ENCODE measurements around the gene KPNA1.

DNA sequence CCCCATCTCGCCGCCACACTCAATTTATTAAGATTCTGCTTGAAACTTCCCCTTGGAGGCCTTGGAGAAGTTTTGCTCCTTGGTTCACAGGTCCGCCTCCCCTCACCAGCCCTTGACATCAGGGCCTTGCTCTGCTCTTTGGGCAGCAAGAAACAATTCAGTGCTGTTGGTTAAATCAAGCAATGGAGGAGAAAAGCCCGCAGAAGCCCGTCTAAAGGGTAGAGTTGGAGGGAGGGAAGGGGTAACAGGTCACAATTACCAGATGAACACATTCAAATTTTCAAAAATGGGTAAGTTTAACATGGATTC lies 48.9 kb upstream of the KPNA1 start:
- TF ChIP-seq, protein P1, sequence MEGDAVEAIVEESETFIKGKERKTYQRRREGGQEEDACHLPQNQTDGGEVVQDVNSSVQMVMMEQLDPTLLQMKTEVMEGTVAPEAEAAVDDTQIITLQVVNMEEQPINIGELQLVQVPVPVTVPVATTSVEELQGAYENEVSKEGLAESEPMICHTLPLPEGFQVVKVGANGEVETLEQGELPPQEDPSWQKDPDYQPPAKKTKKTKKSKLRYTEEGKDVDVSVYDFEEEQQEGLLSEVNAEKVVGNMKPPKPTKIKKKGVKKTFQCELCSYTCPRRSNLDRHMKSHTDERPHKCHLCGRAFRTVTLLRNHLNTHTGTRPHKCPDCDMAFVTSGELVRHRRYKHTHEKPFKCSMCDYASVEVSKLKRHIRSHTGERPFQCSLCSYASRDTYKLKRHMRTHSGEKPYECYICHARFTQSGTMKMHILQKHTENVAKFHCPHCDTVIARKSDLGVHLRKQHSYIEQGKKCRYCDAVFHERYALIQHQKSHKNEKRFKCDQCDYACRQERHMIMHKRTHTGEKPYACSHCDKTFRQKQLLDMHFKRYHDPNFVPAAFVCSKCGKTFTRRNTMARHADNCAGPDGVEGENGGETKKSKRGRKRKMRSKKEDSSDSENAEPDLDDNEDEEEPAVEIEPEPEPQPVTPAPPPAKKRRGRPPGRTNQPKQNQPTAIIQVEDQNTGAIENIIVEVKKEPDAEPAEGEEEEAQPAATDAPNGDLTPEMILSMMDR (IDR thresholded peaks at IDR 0.05; ENCODE audit: low read depth, low read length), result no peak
- no peak for TF ChIP-seq EZH2phosphoT487 (IDR thresholded peaks at IDR 0.05; ENCODE audit: low read depth)
